Prostate gland (tissue), 2 donors: ENCODE measurements around the gene AUTS2.

Experiments used
- CTCF ChIP-seq, 4 experiments: fragments of 200-600 bp in 2 of 4; fragments of 450-650 bp in 2 of 4; sonication (generic) in 2 of 4; IDR thresholded peaks; 1 replicate in 3 of 4; 2 replicates in 1 of 4; pipeline ENCODE4 v1.5.1; 2016 to 2019; ENCODE audit warnings: antibody characterized with exemption in 4 of 4, mild to moderate bottlenecking in 2 of 4, moderate library complexity in 2 of 4
- POLR2A ChIP-seq: fragments of 450-650 bp; IDR thresholded peaks from one replicate; pipeline ENCODE4 v1.6.1; 2016; ENCODE audit warnings: antibody characterized with exemption, mild to moderate bottlenecking
- POLR2AphosphoS5 ChIP-seq: sonication (generic); formaldehyde crosslinking; IDR thresholded peaks from one replicate; pipeline ENCODE4 v1.6.1; 2017; ENCODE audit warnings: antibody characterized with exemption

- TF ChIP-seq CTCF (IDR thresholded peaks at IDR 0.05) = no peak
- TF ChIP-seq POLR2A = no peak
- no peak for TF ChIP-seq POLR2AphosphoS5
Measured at GRCh38 chr7:69754476-69754875, 156.2 kb downstream of the AUTS2 start.
